ENCODE data around the gene RSPH4A.

RSPH4A gene

GRCh38 chr6:116629563-116629981, 13.3 kb downstream of the RSPH4A start:
- DNase-seq (ENCODE audit: low read depth in 1 of 2, low spot score in 1 of 2) = peak; percentile 61 to 68
- Histone ChIP-seq H3K4me3 (replicated peaks; ENCODE audit: insufficient read depth, low read length) (no peak overlapping the region), H3K27ac (replicated peaks) (peak overlapping the region; percentile 38), H3K27me3 (ENCODE audit: insufficient read depth, poor library complexity, severe bottlenecking) (no peaks in the 10 kb centered on the region)
- TF ChIP-seq GABPA (IDR thresholded peaks at IDR 0.05; ENCODE audit: low read depth) (peak; percentile 28; the same call in 1 of the 2 replicates), POLR2AphosphoS5 (IDR thresholded peaks at IDR 0.05; ENCODE audit: low read depth) (no peak), REST (IDR thresholded peaks at IDR 0.05; ENCODE audit: insufficient replicate concordance, low read depth) (no peak), SPI1 (IDR thresholded peaks at IDR 0.05; ENCODE audit: borderline replicate concordance, low read depth) (peak; percentile 96), CTCF (IDR thresholded peaks at IDR 0.05; ENCODE audit: insufficient read depth, low read length) (no peak)

- DNase-seq (ENCODE audit: low read depth in 1 of 2, low spot score in 1 of 2) = no peak
- Histone ChIP-seq H3K4me3 (replicated peaks; ENCODE audit: insufficient read depth, low read length) (no peak overlapping the region), H3K27me3 (ENCODE audit: insufficient read depth, poor library complexity, severe bottlenecking) (no peaks in the 10 kb centered on the region), H3K27ac (replicated peaks) (no peak overlapping the region)
- TF ChIP-seq POLR2AphosphoS5 (IDR thresholded peaks at IDR 0.05; ENCODE audit: low read depth) (no peak), REST (IDR thresholded peaks at IDR 0.05; ENCODE audit: insufficient replicate concordance, low read depth) (no peak)
Observed at GRCh38 chr6:116631379-116631990, 15.2 kb downstream of the RSPH4A start.

GRCh38 chr6:116633685-116634084, 17.4 kb downstream of the RSPH4A start:
- DNase-seq (ENCODE audit: low read depth in 1 of 2, low spot score in 1 of 2) = no peak
- Histone ChIP-seq H3K27me3 (ENCODE audit: insufficient read depth, poor library complexity, severe bottlenecking) (no peaks in the 10 kb centered on the region), H3K27ac (replicated peaks) (no peak overlapping the region), H3K4me3 (replicated peaks; ENCODE audit: insufficient read depth, low read length) (no peak overlapping the region)
- TF ChIP-seq CTCF (IDR thresholded peaks at IDR 0.05; ENCODE audit: insufficient read depth, low read length) (peak; percentile 3), SPI1 (IDR thresholded peaks at IDR 0.05; ENCODE audit: borderline replicate concordance, low read depth) (no peak)

GRCh38 chr6:116648156-116648555, 31.9 kb downstream of the RSPH4A start:
- TF ChIP-seq CTCF (IDR thresholded peaks at IDR 0.05; ENCODE audit: insufficient read depth, low read length) = no peak
- TF ChIP-seq SPI1 (IDR thresholded peaks at IDR 0.05; ENCODE audit: borderline replicate concordance, low read depth) = no peak
- no peak for TF ChIP-seq GABPA (IDR thresholded peaks at IDR 0.05; ENCODE audit: low read depth)
- no peak for TF ChIP-seq REST (IDR thresholded peaks at IDR 0.05; ENCODE audit: insufficient replicate concordance, low read depth)
- TF ChIP-seq POLR2AphosphoS5 (IDR thresholded peaks at IDR 0.05; ENCODE audit: low read depth) = no peak

More at GRCh38 chr6:116648156-116648555, 31.9 kb downstream of the RSPH4A start:
- no peaks in the 10 kb centered on the region for H3K27me3 ChIP-seq (ENCODE audit: insufficient read depth, poor library complexity, severe bottlenecking)
- DNase-seq (ENCODE audit: low read depth in 1 of 2, low spot score in 1 of 2) = no peak
- H3K4me3 ChIP-seq (replicated peaks; ENCODE audit: insufficient read depth, low read length) = no peak overlapping the region
- no peak overlapping the region for H3K27ac ChIP-seq (replicated peaks)
